PC-3 (cell line): ENCODE measurements around the gene ZNF366. TPM values are rescaled to one million over a fixed set of nuclear protein-coding genes. Genes with fewer than 3 reads are reported as not detected.

Source experiments
- ATAC-seq: fragments of 200-7000 bp; cut with Tn5 transposase; 2 replicates; pipeline ENCODE4 v1.9.1; 2020; ENCODE audit warnings: mild to moderate bottlenecking, moderate library complexity
- BruUV-seq: library from RNA; stranded (reverse); fragments of 400-500 nt; replicated peaks from 2 replicates; lab custom pipeline; 2021; lab: Mats Ljungman, UMichigan
- CTCF ChIA-PET: fragments of 300-600 bp; sonication (Branson Sonifier 250); formaldehyde crosslinking; loops from one replicate; lab custom pipeline; 2022; ENCODE audit warnings: antibody characterized with exemption; lab: Charles Lee
- POLR2A ChIA-PET: fragments of 300-600 bp; sonication (Branson Sonifier 250); formaldehyde crosslinking; loops from one replicate; lab custom pipeline; 2022; ENCODE audit warnings: antibody characterized with exemption; ENCODE audit not compliant: unreplicated experiment; lab: Charles Lee
- DNase-seq: peaks from one replicate; pipeline ENCODE4 v3.0.0-alpha.2; 2015
- H2AFZ ChIP-seq: fragments of 300-600 bp; sonication (generic); 2 replicates; pipeline ENCODE4 v1.6.0; 2016; ENCODE audit warnings: antibody characterized with exemption, low read length
- H3F3A ChIP-seq: fragments of 300-600 bp; sonication (generic); one replicate; pipeline ENCODE4 v1.6.0; 2017; ENCODE audit warnings: antibody characterized with exemption, low read length, control low read depth, mild to moderate bottlenecking; ENCODE audit not compliant: unreplicated experiment
- H3K27ac ChIP-seq: fragments of 300-600 bp; sonication (generic); 2 replicates; pipeline ENCODE4 v1.5.1; 2016; ENCODE audit warnings: mild to moderate bottlenecking, low read length
- H3K27me3 ChIP-seq: fragments of 300-600 bp; sonication (generic); 2 replicates; pipeline ENCODE4 v1.6.1; 2016; ENCODE audit warnings: low read length, mixed read lengths
- H3K36me3 ChIP-seq: fragments of 300-600 bp; sonication (generic); 2 replicates; pipeline ENCODE4 v1.6.1; 2016; ENCODE audit warnings: low read depth, mixed run types, low read length, mixed read lengths
- H3K4me1 ChIP-seq: fragments of 300-600 bp; sonication (generic); 2 replicates; pipeline ENCODE4 v1.5.1; 2016; ENCODE audit warnings: low read length; ENCODE audit not compliant: insufficient read depth
- H3K4me2 ChIP-seq: fragments of 300-600 bp; sonication (generic); 2 replicates; pipeline ENCODE4 v1.6.0; 2016; ENCODE audit warnings: low read length
- H3K4me3 ChIP-seq: fragments of 300-600 bp; sonication (generic); 2 replicates; pipeline ENCODE4 v1.5.1; 2016; ENCODE audit warnings: mild to moderate bottlenecking, low read length, mixed read lengths
- H3K79me2 ChIP-seq: fragments of 300-600 bp; sonication (generic); 2 replicates; pipeline ENCODE4 v1.6.1; 2017; ENCODE audit warnings: low read length, mixed read lengths
- H3K9ac ChIP-seq: fragments of 300-600 bp; sonication (generic); 2 replicates; pipeline ENCODE4 v1.6.0; 2016; ENCODE audit warnings: mild to moderate bottlenecking, low read length
- H3K9me2 ChIP-seq: fragments of 300-600 bp; sonication (generic); replicated peaks from 2 replicates; pipeline ENCODE4 v1.6.1; 2016; ENCODE audit warnings: mixed run types, low read length, mixed read lengths
- H3K9me3 ChIP-seq: fragments of 300-600 bp; sonication (generic); 2 replicates; pipeline ENCODE4 v1.6.1; 2016; ENCODE audit warnings: low read length, mixed read lengths
- H4K20me1 ChIP-seq: fragments of 300-600 bp; sonication (generic); 2 replicates; pipeline ENCODE4 v1.6.1; 2016; ENCODE audit warnings: low read length, mixed read lengths
- CTCF ChIP-seq: fragments of 300-600 bp; sonication (generic); conservative IDR thresholded peaks from 2 replicates; pipeline ENCODE4 v1.5.1; 2017; ENCODE audit warnings: antibody characterized with exemption, low read depth, mild to moderate bottlenecking, low read length
- EZH2 ChIP-seq: fragments of 300-600 bp; sonication (generic); IDR thresholded peaks from one replicate; pipeline ENCODE4 v1.6.1; 2017; ENCODE audit warnings: antibody characterized with exemption, mild to moderate bottlenecking, low read length; ENCODE audit not compliant: unreplicated experiment
- EZH2phosphoT487 ChIP-seq: fragments of 300-600 bp; sonication (generic); IDR thresholded peaks from 2 replicates; pipeline ENCODE4 v1.6.1; 2018; ENCODE audit warnings: mild to moderate bottlenecking, antibody characterized with exemption, low read length, borderline replicate concordance
- intact Hi-C: fragments of 100-400 bp; cut with micrococcal nuclease; formaldehyde crosslinking; loops from 2 replicates; pipeline ENCODE4 v1.9.0; 2023
- total RNA-seq: library from RNA; depleted of rRNA; stranded (reverse); fragments of >200 nt; gene quantifications from 2 replicates; pipeline ENCODE4 v1.2.3, GENCODE V29; 2014

ZNF366 gene
- total RNA-seq, 1 experiment from 2014 or later: not detected

GRCh38 chr5:72434056-72434780 lies 73.0 kb downstream of the ZNF366 start:
- Histone ChIP-seq H3K4me3 (no peak overlapping the region), H2AFZ (no peak overlapping the region), H3K9me2 (no peaks in the 10 kb centered on the region), H3K36me3 (no peaks in the 10 kb centered on the region), H3K9me3 (no peaks in the 10 kb centered on the region), H3K79me2 (no peaks in the 10 kb centered on the region), H4K20me1 (no peaks in the 10 kb centered on the region), H3K4me2 (no peak overlapping the region), H3K4me1 (peaks cover 5% of the 10 kb centered on the region), H3K9ac (no peak overlapping the region), H3F3A (no peaks in the 10 kb centered on the region), H3K27me3 (no peaks in the 10 kb centered on the region), H3K27ac (no peak overlapping the region)
- intact Hi-C loops: no loop called here
- ChIA-PET POLR2A (no interaction called here), CTCF (no interaction called here)
- BruUV-seq: no TSS peak
- no peak for ATAC-seq
- no peak for TF ChIP-seq EZH2phosphoT487
- no peak for TF ChIP-seq EZH2
- TF ChIP-seq CTCF: no peak
- DNase-seq: no peak

- no peak for ATAC-seq
- H3K36me3 ChIP-seq: no peaks in the 10 kb centered on the region
- H2AFZ ChIP-seq: no peak overlapping the region
- no peak overlapping the region for H3K9ac ChIP-seq
- H3K79me2 ChIP-seq: no peaks in the 10 kb centered on the region
- peaks cover 4% of the 10 kb centered on the region for H3K4me1 ChIP-seq
- DNase-seq: no peak
- H3K9me2 ChIP-seq: no peaks in the 10 kb centered on the region
- H4K20me1 ChIP-seq: no peaks in the 10 kb centered on the region
- intact Hi-C loops: no loop called here
- no peak overlapping the region for H3K4me2 ChIP-seq
- H3K9me3 ChIP-seq: no peaks in the 10 kb centered on the region
- no peaks in the 10 kb centered on the region for H3F3A ChIP-seq
- TF ChIP-seq EZH2 (no peak), CTCF (no peak), EZH2phosphoT487 (no peak)
- H3K4me3 ChIP-seq: no peak overlapping the region
- H3K27ac ChIP-seq: no peak overlapping the region
- BruUV-seq: no TSS peak
- POLR2A ChIA-PET: interaction anchor here (0.6 kb wide), 1 partner anchor 13 kb away, joined by 3 read pairs; no protein-coding TSS in a partner anchor
- no peaks in the 10 kb centered on the region for H3K27me3 ChIP-seq
- CTCF ChIA-PET: no interaction called here
These were observed 73.7 kb downstream of the ZNF366 start for GRCh38 chr5:72433522-72433921.

- Histone ChIP-seq H3K9me2 (no peaks in the 10 kb centered on the region), H3K4me2 (no peak overlapping the region), H2AFZ (no peak overlapping the region), H3K4me1 (no peaks in the 10 kb centered on the region), H3K36me3 (no peaks in the 10 kb centered on the region), H4K20me1 (no peaks in the 10 kb centered on the region), H3F3A (no peaks in the 10 kb centered on the region), H3K27me3 (no peaks in the 10 kb centered on the region), H3K9ac (no peak overlapping the region), H3K79me2 (no peaks in the 10 kb centered on the region), H3K4me3 (no peak overlapping the region), H3K27ac (no peak overlapping the region), H3K9me3 (no peaks in the 10 kb centered on the region)
- no peak for TF ChIP-seq CTCF
- TF ChIP-seq EZH2phosphoT487: no peak
- no peak for TF ChIP-seq EZH2
- ChIA-PET CTCF (no interaction called here), POLR2A (no interaction called here)
- intact Hi-C loops: no loop called here
- DNase-seq (no peak), ATAC-seq (no peak)
- no TSS peak for BruUV-seq
These were observed 78.5 kb downstream of the ZNF366 start for GRCh38 chr5:72428669-72429068.
